HL-60 (cell line): ENCODE data around the gene CCNC.

Experiments
- DNase-seq, 2 experiments: peaks; one replicate each; pipeline ENCODE4 v3.0.0-alpha.2; 2010 to 2020; ENCODE audit warnings: low read depth in 1 of 2, low spot score in 1 of 2
- H3K27ac ChIP-seq: fragments of 250-450 bp; sonication (Bioruptor Pico); replicated peaks from 2 replicates; pipeline ENCODE4 v1.5.1; 2020; ENCODE audit warnings: mild to moderate bottlenecking, moderate library complexity
- H3K27me3 ChIP-seq: fragments of 250-450 bp; sonication (Bioruptor Pico); 2 replicates; pipeline ENCODE4 v1.5.1; 2021; ENCODE audit warnings: mild to moderate bottlenecking, moderate library complexity; ENCODE audit not compliant: insufficient read depth, poor library complexity, severe bottlenecking
- H3K4me3 ChIP-seq: replicated peaks from 2 replicates; pipeline ENCODE4 v1.5.1; 2011; ENCODE audit warnings: mild to moderate bottlenecking, control low read depth, low read length; ENCODE audit not compliant: insufficient read depth
- CTCF ChIP-seq: IDR thresholded peaks from one replicate; pipeline ENCODE4 v1.5.1; 2011; ENCODE audit warnings: low read length, control low read depth, inconsistent platforms; ENCODE audit not compliant: insufficient read depth
- GABPA ChIP-seq: IDR thresholded peaks from 2 replicates; pipeline ENCODE4 v1.6.1; 2012; ENCODE audit warnings: low read depth
- POLR2AphosphoS5 ChIP-seq: IDR thresholded peaks from 2 replicates; pipeline ENCODE4 v1.6.1; 2012; ENCODE audit warnings: low read depth
- REST ChIP-seq: IDR thresholded peaks from 2 replicates; pipeline ENCODE4 v1.6.1; 2012; ENCODE audit warnings: low read depth; ENCODE audit not compliant: insufficient replicate concordance
- SPI1 ChIP-seq: IDR thresholded peaks from 2 replicates; pipeline ENCODE4 v1.6.1; 2012; ENCODE audit warnings: low read depth, mild to moderate bottlenecking, borderline replicate concordance

Gene CCNC

GRCh38 chr6:99507648-99508047, 60.8 kb downstream of the CCNC start:
- Histone ChIP-seq H3K27me3 (no peaks in the 10 kb centered on the region), H3K27ac (no peak overlapping the region), H3K4me3 (no peak overlapping the region)
- TF ChIP-seq POLR2AphosphoS5 (no peak), GABPA (no peak), REST (no peak), CTCF (no peak), SPI1 (no peak)
- no peak for DNase-seq

- TF ChIP-seq GABPA (no peak), POLR2AphosphoS5 (no peak), REST (no peak), SPI1 (no peak), CTCF (no peak)
- no peak overlapping the region for H3K27ac ChIP-seq
- no peak for DNase-seq
- no peak overlapping the region for H3K4me3 ChIP-seq
- no peaks in the 10 kb centered on the region for H3K27me3 ChIP-seq
Observed at GRCh38 chr6:99501762-99502161, 66.7 kb downstream of the CCNC start.

GRCh38 chr6:99498421-99498820, 70.0 kb downstream of the CCNC start:
- TF ChIP-seq REST (no peak), CTCF (no peak), SPI1 (no peak), POLR2AphosphoS5 (no peak), GABPA (no peak)
- no peak overlapping the region for H3K27ac ChIP-seq
- no peak overlapping the region for H3K4me3 ChIP-seq
- H3K27me3 ChIP-seq: no peaks in the 10 kb centered on the region
- DNase-seq: no peak
